Activated naive CD4-positive, alpha-beta T cell treated with anti-CD3 and anti-CD28 coated beads, Interleukin-2, amount 50 U/mL, for 16 hours (primary cell): Measurements from ENCODE around the gene PAK1.

Source experiments
- DNase-seq: peaks from one replicate; pipeline ENCODE4 v3.0.0-alpha.2; 2020

PAK1 gene

GRCh38 chr11:77359481-77359880 lies 114.4 kb downstream of the PAK1 start:
- DNase-seq, result no peak

- no peak for DNase-seq
Measured at GRCh38 chr11:77353131-77353530, 120.8 kb downstream of the PAK1 start.

- DNase-seq, result no peak
Measured at GRCh38 chr11:77351281-77351886, 122.5 kb downstream of the PAK1 start.

- DNase-seq, result no peak
Measured at GRCh38 chr11:77347948-77348347, 125.9 kb downstream of the PAK1 start.

- DNase-seq, result no peak
Measured at GRCh38 chr11:77346906-77347603, 126.8 kb downstream of the PAK1 start.

- no peak for DNase-seq
Measured at GRCh38 chr11:77345621-77346020, 128.3 kb downstream of the PAK1 start.

GRCh38 chr11:77340501-77340900 lies 133.4 kb downstream of the PAK1 start:
- DNase-seq, result no peak

GRCh38 chr11:77332259-77332658 lies 141.6 kb downstream of the PAK1 start:
- no peak for DNase-seq

- DNase-seq, result no peak
Measured at GRCh38 chr11:77325159-77325558, 148.7 kb downstream of the PAK1 start.

GRCh38 chr11:77324508-77324907 lies 149.4 kb downstream of the PAK1 start:
- DNase-seq, result no peak

GRCh38 chr11:77322926-77323590 lies 150.8 kb downstream of the PAK1 start:
- DNase-seq, result no peak

- no peak for DNase-seq
Measured at GRCh38 chr11:77322506-77322905, 151.4 kb downstream of the PAK1 start.

GRCh38 chr11:77320351-77320750 lies 153.5 kb downstream of the PAK1 start:
- no peak for DNase-seq

- no peak for DNase-seq
Measured at GRCh38 chr11:77318600-77318999, 155.3 kb downstream of the PAK1 start.

GRCh38 chr11:77316733-77317342 lies 157.1 kb downstream of the PAK1 start:
- DNase-seq, result no peak

- DNase-seq, result no peak
Measured at GRCh38 chr11:77312107-77312506, 161.8 kb downstream of the PAK1 start.

GRCh38 chr11:77311701-77312100 lies 162.2 kb downstream of the PAK1 start:
- no peak for DNase-seq

- no peak for DNase-seq
Measured at GRCh38 chr11:77310721-77311120, 163.2 kb downstream of the PAK1 start.

GRCh38 chr11:77309401-77310085 lies 164.4 kb downstream of the PAK1 start:
- no peak for DNase-seq

- no peak for DNase-seq
Measured at GRCh38 chr11:77308838-77309237, 165.1 kb downstream of the PAK1 start.

- DNase-seq, result no peak
Measured at GRCh38 chr11:77303328-77303727, 170.6 kb downstream of the PAK1 start.

GRCh38 chr11:77302752-77303151 lies 171.1 kb downstream of the PAK1 start:
- DNase-seq, result no peak

GRCh38 chr11:77301510-77301909 lies 172.4 kb downstream of the PAK1 start, which contains the start of gene GDPD4:
Gene GDPD4, minus strand, starts transcription at chr11:77301686. Its CDS starts 16,549 bp downstream, at chr11:77285137.
- DNase-seq, result no peak
